ENCODE results near the gene DNAH8.

DNA sequence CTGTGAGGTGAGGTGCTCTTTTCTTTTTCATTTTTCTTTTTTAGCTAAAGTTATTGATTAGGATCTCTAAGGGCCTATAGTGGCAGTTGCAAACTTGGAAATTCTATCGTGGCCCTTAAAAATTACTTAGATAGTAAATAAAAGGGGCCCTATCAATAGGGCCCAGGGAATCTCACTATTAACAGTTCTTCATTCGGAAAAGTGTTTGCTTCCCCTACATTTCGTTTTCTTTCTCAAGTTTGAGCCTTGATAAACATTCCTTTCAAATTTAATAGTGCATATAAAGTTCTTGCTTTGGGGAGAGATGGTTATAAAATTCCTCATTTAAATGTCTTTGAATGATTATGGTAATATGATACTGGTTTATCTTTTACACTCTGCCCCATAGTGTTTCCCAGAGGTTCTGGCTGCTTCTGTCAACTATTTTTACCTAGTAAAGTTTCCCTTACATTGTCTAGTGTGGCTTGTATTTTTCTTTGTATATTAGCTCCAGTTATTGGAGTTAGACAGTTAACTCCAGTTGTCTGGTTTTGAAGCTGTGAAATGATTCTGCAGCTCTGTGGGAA lies 263.1 kb downstream of the DNAH8 start:
- TF ChIP-seq, protein P1, sequence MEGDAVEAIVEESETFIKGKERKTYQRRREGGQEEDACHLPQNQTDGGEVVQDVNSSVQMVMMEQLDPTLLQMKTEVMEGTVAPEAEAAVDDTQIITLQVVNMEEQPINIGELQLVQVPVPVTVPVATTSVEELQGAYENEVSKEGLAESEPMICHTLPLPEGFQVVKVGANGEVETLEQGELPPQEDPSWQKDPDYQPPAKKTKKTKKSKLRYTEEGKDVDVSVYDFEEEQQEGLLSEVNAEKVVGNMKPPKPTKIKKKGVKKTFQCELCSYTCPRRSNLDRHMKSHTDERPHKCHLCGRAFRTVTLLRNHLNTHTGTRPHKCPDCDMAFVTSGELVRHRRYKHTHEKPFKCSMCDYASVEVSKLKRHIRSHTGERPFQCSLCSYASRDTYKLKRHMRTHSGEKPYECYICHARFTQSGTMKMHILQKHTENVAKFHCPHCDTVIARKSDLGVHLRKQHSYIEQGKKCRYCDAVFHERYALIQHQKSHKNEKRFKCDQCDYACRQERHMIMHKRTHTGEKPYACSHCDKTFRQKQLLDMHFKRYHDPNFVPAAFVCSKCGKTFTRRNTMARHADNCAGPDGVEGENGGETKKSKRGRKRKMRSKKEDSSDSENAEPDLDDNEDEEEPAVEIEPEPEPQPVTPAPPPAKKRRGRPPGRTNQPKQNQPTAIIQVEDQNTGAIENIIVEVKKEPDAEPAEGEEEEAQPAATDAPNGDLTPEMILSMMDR (IDR thresholded peaks at IDR 0.05; ENCODE audit: insufficient read depth, low read length, poor library complexity, severe bottlenecking): no peak
- no peak for TF ChIP-seq EZH2phosphoT487 (conservative IDR thresholded peaks at IDR 0.05; ENCODE audit: low read length)

Measured in SU-DHL-6 (cell line).